ENCODE measurements around the gene SP1. TPM values are rescaled to one million over a fixed set of nuclear protein-coding genes. Genes with fewer than 3 reads are reported as not detected.
A peak's percentile ranks its signal among the peaks of the same experiment; 100 is the strongest.

The SP1 gene
- total RNA-seq, 1 experiment from 2014 or later = 81.0 TPM

DNA sequence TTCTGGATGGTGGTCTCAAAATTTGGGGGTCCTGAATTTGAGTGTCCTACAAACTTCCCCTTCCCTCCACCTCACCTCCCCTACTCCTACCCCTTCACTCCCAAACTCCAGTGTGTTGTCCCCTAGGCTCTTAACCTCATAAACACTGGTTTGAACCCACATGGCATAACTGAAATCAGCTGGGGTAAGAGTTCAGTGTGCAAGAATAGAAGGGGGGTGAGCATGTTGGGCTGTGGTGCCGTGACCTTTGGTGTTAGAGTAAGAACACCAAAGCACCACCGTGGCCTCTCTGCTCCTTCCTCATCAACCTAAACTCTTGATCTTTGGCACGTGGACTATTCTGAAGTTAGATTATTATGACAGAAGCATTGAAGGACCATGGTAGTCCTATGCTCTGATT lies 83.0 kb downstream of the SP1 start:
- in situ Hi-C loops (cut with HindIII; ENCODE audit: low pct_unique_long_range_greater_than_20kb, low sequenced_read_pairs) (no loop called here), intact Hi-C loops (cut with micrococcal nuclease; ENCODE audit: unreplicated experiment) (no loop called here)
- H3K4me1 ChIP-seq (ENCODE audit: control insufficient read depth, insufficient read depth, low read length) = peaks cover 6% of the 10 kb centered on the region
- ATAC-seq = no peak
- DNase-seq (ENCODE audit: low read depth, low spot score) = no peak
- H3K27me3 ChIP-seq (ENCODE audit: control insufficient read depth, insufficient read depth, low read length) = no peaks in the 10 kb centered on the region
- POLR2A ChIA-PET = no interaction called here
- CTCF ChIA-PET = interaction anchor here (0.6 kb wide), 1 partner anchor 190 kb away, joined by 4 read pairs; no protein-coding TSS in a partner anchor
- no peak overlapping the region for H3K4me3 ChIP-seq (ENCODE audit: low read depth in 2 of 2, low read length in 2 of 2)
- TF ChIP-seq POLR2AphosphoS5 (IDR thresholded peaks at IDR 0.05; ENCODE audit: low read depth, low read length) = no peak
- no peak for TF ChIP-seq SIN3A (IDR thresholded peaks at IDR 0.05; ENCODE audit: borderline replicate concordance, insufficient read depth, low read depth, low read length)
- TF ChIP-seq, protein P1, sequence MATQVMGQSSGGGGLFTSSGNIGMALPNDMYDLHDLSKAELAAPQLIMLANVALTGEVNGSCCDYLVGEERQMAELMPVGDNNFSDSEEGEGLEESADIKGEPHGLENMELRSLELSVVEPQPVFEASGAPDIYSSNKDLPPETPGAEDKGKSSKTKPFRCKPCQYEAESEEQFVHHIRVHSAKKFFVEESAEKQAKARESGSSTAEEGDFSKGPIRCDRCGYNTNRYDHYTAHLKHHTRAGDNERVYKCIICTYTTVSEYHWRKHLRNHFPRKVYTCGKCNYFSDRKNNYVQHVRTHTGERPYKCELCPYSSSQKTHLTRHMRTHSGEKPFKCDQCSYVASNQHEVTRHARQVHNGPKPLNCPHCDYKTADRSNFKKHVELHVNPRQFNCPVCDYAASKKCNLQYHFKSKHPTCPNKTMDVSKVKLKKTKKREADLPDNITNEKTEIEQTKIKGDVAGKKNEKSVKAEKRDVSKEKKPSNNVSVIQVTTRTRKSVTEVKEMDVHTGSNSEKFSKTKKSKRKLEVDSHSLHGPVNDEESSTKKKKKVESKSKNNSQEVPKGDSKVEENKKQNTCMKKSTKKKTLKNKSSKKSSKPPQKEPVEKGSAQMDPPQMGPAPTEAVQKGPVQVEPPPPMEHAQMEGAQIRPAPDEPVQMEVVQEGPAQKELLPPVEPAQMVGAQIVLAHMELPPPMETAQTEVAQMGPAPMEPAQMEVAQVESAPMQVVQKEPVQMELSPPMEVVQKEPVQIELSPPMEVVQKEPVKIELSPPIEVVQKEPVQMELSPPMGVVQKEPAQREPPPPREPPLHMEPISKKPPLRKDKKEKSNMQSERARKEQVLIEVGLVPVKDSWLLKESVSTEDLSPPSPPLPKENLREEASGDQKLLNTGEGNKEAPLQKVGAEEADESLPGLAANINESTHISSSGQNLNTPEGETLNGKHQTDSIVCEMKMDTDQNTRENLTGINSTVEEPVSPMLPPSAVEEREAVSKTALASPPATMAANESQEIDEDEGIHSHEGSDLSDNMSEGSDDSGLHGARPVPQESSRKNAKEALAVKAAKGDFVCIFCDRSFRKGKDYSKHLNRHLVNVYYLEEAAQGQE (IDR thresholded peaks at IDR 0.05; ENCODE audit: insufficient read depth in 1 of 2, low read depth in 2 of 2, low read length in 1 of 2) = no peak
- no peak for TF ChIP-seq TCF7L2 (IDR thresholded peaks at IDR 0.05; ENCODE audit: low read depth, low read length)
- TF ChIP-seq CTCF (IDR thresholded peaks at IDR 0.05) = no peak
- no TSS peak for BruUV-seq (replicated peaks)
- no peaks in the 10 kb centered on the region for H3K9me3 ChIP-seq (ENCODE audit: control insufficient read depth, insufficient read depth, low read depth, low read length)
- H3K27ac ChIP-seq (ENCODE audit: low read length) = no peak overlapping the region
- H3K36me3 ChIP-seq (ENCODE audit: control insufficient read depth, insufficient read depth, low read length) = peaks cover 94% of the 10 kb centered on the region

DNA sequence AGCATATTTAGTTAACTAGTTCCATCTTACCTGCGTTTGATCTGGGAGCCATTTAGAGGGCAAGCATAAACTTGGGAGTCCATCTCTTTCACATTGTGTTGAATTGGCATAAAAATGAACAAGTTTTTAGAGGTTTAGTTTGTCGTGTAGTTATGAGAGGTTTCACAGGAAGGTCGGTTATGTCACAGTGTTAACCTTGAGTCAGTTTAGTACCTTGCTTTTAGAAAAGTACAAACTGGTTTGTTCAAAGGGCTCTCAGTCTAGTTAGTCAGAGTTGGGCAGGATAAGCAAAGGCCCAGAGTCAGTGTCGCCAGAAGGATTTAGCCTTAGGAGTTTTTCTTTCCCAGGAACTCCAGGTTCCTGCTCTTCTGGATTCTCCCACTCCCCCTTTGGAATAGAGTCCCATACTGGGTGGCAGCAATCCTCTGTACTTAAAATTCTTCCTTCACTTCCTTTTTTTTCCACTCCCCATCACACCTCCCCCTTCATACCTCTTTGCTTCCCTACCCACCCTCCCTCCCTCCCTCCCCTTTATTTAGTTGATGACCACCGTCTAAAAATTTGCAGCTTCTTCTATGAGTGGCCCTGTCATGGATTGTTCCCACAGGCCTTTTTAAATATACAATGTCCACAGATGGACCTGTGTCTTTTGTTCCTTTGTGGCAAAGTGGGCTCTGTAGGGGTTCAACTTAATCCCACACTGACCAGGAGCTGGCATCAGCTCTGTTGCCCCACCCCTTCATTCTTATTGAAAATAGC lies 84.0 kb downstream of the SP1 start:
- intact Hi-C loops (cut with micrococcal nuclease; ENCODE audit: unreplicated experiment) (no loop called here), in situ Hi-C loops (cut with HindIII; ENCODE audit: low pct_unique_long_range_greater_than_20kb, low sequenced_read_pairs) (no loop called here)
- CTCF ChIA-PET = interaction anchor here (0.6 kb wide), 1 partner anchor 9 kb away, joined by 4 read pairs; no protein-coding TSS in a partner anchor
- Histone ChIP-seq H3K4me3 (ENCODE audit: low read depth in 2 of 2, low read length in 2 of 2) (no peak overlapping the region), H3K9me3 (ENCODE audit: control insufficient read depth, insufficient read depth, low read depth, low read length) (no peaks in the 10 kb centered on the region), H3K36me3 (ENCODE audit: control insufficient read depth, insufficient read depth, low read length) (peaks cover 95% of the 10 kb centered on the region), H3K27me3 (ENCODE audit: control insufficient read depth, insufficient read depth, low read length) (no peaks in the 10 kb centered on the region), H3K4me1 (ENCODE audit: control insufficient read depth, insufficient read depth, low read length) (peaks cover 6% of the 10 kb centered on the region), H3K27ac (ENCODE audit: low read length) (no peak overlapping the region)
- no TSS peak for BruUV-seq (replicated peaks)
- POLR2A ChIA-PET = interaction anchor here (0.6 kb wide), 1 partner anchor 14 kb away, joined by 3 read pairs; no protein-coding TSS in a partner anchor
- peak; percentile 25; the same call in 1 of the 2 replicates for ATAC-seq
- TF ChIP-seq, protein P1 (IDR thresholded peaks at IDR 0.05; ENCODE audit: insufficient read depth in 1 of 2, low read depth in 2 of 2, low read length in 1 of 2) = no peak
- no peak for TF ChIP-seq SIN3A (IDR thresholded peaks at IDR 0.05; ENCODE audit: borderline replicate concordance, insufficient read depth, low read depth, low read length)
- TF ChIP-seq TCF7L2 (IDR thresholded peaks at IDR 0.05; ENCODE audit: low read depth, low read length) = no peak
- no peak for TF ChIP-seq POLR2AphosphoS5 (IDR thresholded peaks at IDR 0.05; ENCODE audit: low read depth, low read length)
- TF ChIP-seq CTCF (IDR thresholded peaks at IDR 0.05) = no peak
- DNase-seq (ENCODE audit: low read depth, low spot score) = no peak
